AG10803 (cell line): Measurements from ENCODE around the gene RHBDD2.
"Not testable (repeated sequence)": the region's sequence is repeated elsewhere in the genome, so short reads cannot be mapped to it uniquely, and the experiment has no call there.

ENCODE experiments used
- DNase-seq: peaks from one replicate; pipeline ENCODE4 v3.0.0; 2010; ENCODE audit warnings: low read depth
- H3K4me3 ChIP-seq: 2 replicates; pipeline ENCODE4 v1.5.1; 2011; ENCODE audit warnings: mild to moderate bottlenecking, low read length, control low read depth
- CTCF ChIP-seq: conservative IDR thresholded peaks from 2 replicates; pipeline ENCODE4 v1.5.1; 2011; ENCODE audit warnings: mild to moderate bottlenecking, low read length, control low read depth, inconsistent platforms

Gene RHBDD2

GRCh38 chr7:75842836-75843446, 35.9 kb upstream of the RHBDD2 start:
- no peak overlapping the region for H3K4me3 ChIP-seq
- no peak for TF ChIP-seq CTCF
- DNase-seq = peak; percentile 87

GRCh38 chr7:75843613-75844116, 35.2 kb upstream of the RHBDD2 start:
- no peak for TF ChIP-seq CTCF
- DNase-seq = no peak
- H3K4me3 ChIP-seq = no peak overlapping the region

DNA sequence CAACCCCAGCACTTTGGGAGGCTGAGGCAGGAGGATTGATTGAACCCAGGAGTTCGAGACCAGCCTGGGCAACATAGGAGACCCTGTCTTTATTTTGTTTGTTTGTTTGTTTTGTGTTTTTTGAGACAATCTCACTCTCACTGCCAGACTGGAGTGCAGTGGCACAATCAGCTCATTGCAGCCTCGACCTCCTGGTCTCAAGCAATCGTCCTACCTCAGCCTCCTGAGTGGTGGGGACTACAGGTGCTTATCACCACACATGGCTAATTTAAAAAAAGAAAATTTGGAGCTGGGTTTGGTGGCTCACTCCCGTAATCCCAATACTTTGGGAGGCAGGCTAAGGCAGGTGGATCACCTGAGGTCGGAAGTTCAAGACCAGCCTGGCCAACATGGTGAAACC, 34.7 kb upstream of the RHBDD2 start:
- no peak overlapping the region for H3K4me3 ChIP-seq
- DNase-seq = no peak
- TF ChIP-seq CTCF = no peak

GRCh38 chr7:75845132-75845531, 33.7 kb upstream of the RHBDD2 start:
- DNase-seq, H3K4me3 ChIP-seq: not testable (repeated sequence)

- no peak overlapping the region for H3K4me3 ChIP-seq
- no peak for DNase-seq
- no peak for TF ChIP-seq CTCF
These were observed 31.1 kb upstream of the RHBDD2 start for GRCh38 chr7:75847707-75848106.

DNA sequence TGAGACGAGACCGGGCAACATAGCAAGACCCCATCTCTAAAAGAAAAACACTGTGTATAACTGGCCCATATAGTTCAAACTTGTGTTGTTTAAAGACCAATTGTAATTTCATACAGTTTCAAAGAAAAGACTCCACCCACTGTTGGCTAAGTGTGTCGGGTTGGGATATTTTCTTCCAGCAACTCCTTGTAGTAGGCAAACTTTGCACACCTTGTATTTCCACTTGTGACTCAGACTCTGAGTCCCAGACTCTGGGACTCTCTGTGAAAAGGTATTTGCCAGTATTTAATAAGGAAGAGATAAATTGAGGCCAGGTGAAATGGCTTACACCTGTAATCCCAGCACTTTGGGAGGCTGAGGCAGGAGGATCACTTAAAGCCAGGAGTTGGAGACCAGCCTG, 29.3 kb upstream of the RHBDD2 start:
- DNase-seq = no peak
- TF ChIP-seq CTCF = no peak

DNA sequence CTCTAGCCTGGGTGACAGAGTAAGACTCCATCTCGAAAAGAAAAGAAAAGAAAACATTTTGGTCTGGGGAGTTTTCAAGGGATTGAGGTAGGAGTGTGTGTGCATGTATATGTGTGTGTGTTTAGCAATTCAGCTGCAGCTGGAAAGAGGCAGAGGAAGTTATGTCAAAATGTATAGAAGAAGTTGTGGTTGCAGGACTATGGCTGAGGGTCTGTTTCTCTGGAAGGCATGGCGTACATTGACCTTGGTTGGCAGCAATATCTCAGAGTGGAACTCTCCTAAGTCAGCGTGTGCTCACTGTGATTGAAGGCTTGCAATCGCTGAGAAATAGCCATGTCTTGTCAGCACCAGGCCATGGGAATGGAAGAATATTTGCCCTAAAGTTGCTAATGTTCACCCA, 28.6 kb upstream of the RHBDD2 start:
- H3K4me3 ChIP-seq = no peak overlapping the region
- DNase-seq = no peak
- no peak for TF ChIP-seq CTCF

More for the DNA sequence above, 29.3 kb upstream of the RHBDD2 start:
- H3K4me3 ChIP-seq = no peak overlapping the region
